Left ventricle myocardium superior (tissue), 1 donor: ENCODE measurements around the gene LRRC2. TPM values are rescaled to one million over a fixed set of nuclear protein-coding genes. Genes with fewer than 3 reads are reported as not detected.
A peak's percentile ranks its signal among the peaks of the same experiment; 100 is the strongest.
"Not testable (repeated sequence)": the region's sequence is repeated elsewhere in the genome, so short reads cannot be mapped to it uniquely, and the experiment has no call there.

ENCODE experiments used
- ATAC-seq: fragments of 200-7000 bp; cut with Tn5 transposase; one replicate; pipeline ENCODE4 v1.9.1; 2020; ENCODE audit warnings: mild to moderate bottlenecking, moderate library complexity
- DNase-seq: peaks from one replicate; pipeline ENCODE4 v3.0.0-alpha.2; 2020
- intact Hi-C: fragments of 100-400 bp; cut with micrococcal nuclease; formaldehyde crosslinking; loops from one replicate; pipeline ENCODE4 v1.11.0; 2022
- total RNA-seq: library from RNA; stranded (reverse); fragmentation: NEBNext Ultra II Directional; extraction: Animal tissue kit (Norgen Biotek cat#: 25700); gene quantifications from one replicate; pipeline ENCODE4 v1.2.1, GENCODE V29; 2021
- donor health status: DM: no; HTN: yes; CAD: no; lungs with severe emphysema.

LRRC2 gene
- total RNA-seq, 1 donor from 2014 or later: 122 TPM

- ATAC-seq: peak; percentile 70
Measured at GRCh38 chr3:46538803-46539442, 27.2 kb downstream of the LRRC2 start.

DNA sequence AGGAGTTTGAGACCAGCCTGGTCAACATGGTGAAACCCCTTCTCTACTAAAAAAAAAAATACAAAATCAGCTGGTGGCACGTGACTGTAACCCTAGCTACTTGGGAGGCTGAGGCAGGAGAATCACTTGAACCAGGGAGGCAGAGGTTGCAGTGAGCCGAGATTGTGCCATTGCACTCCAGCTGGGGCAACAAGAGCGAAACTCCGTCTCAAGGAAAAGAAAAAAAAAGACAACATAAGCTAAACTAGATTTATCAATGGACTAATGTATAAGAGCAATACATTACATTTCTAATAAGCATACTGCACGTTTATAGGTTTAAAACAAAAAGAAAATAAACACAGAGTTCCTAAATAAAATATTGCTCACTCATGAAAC lies 27.7 kb downstream of the LRRC2 start:
- intact Hi-C loops, DNase-seq, ATAC-seq: not testable (repeated sequence)

More at GRCh38 chr3:46538803-46539442, 27.2 kb downstream of the LRRC2 start:
- intact Hi-C loops: no loop called here
- peak; percentile 60 for DNase-seq

DNA sequence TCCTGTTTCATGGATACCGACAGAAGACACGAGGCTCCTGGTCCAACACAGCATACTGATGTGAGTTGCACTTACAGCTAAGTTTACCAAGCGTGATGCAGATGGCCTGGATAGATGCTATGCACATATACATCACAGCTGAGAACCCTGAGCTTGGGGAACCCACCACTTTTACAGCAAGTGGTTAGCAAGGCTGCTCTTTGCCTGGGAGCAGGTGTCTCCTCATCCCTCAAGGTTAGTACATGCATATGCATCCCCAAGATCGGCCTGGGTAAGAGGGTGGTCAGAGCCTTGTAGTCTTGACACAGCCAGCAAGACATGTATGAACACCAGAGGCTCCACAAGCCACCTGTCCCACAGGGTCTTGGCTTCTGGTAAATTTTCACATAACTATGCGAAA lies 28.3 kb downstream of the LRRC2 start:
- intact Hi-C loops: no loop called here
- no peak for DNase-seq
- ATAC-seq: no peak

GRCh38 chr3:46537316-46537715 lies 28.8 kb downstream of the LRRC2 start:
- DNase-seq (no peak), ATAC-seq (no peak)
- intact Hi-C loops: no loop called here

DNA sequence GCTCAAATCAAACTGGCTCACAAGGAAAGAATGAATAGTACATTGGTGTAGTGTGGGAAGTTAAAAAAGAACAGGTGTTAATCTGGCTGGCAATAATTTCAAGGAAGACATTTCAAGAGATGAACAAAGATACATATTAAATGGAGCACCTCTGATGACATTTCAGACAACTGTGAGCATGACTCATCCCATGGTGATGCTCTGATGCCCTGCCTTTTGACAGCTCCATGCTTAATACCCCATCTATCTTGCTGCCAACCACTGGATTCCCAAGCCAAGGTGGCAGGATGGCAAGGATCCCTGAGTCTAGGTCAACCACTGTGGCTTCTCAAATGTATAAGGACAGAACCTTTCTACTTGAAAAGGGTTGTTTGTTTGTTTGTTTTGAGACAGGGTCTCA lies 29.3 kb downstream of the LRRC2 start:
- intact Hi-C loops: no loop called here
- no peak for ATAC-seq
- DNase-seq: no peak

DNA sequence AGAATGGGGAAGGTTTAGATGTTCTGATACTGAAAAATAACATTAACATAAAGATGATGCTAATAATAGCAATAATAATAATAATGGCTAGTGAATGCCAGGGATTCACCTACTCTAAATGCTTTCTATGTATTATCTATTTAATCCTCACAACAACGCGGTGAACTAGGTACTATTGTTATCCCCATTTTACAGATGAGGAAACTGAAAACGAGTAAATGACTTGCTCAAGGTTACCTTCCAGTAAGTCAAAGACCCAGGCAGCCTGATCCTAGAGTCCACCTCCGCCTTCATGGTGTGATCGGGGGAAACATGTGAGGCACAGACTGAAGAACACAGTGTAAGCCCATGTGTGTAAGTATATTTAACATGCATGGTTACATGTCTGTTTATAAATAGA lies 30.4 kb downstream of the LRRC2 start:
- DNase-seq (no peak), ATAC-seq (no peak)
- intact Hi-C loops: no loop called here

DNA sequence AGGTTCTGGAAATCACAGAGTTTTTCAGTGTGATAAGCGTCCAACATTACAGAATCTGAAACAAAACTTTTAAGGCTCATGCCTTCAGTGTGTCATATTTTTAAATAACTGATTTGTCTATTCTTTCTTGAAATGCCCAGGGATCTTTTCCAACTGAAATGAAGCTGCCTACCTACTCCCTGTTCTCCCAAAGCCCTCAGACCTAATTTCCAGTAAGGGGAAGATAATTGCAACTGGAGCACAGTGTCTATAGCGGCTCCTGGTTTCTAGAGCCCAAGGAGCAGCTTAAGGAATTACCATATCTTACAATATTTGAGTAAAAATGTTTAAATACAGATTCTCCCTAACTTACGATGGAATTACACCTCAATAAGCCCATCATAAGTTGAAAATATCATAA lies 33.0 kb downstream of the LRRC2 start:
- intact Hi-C loops: no loop called here
- DNase-seq: no peak
- no peak for ATAC-seq

DNA sequence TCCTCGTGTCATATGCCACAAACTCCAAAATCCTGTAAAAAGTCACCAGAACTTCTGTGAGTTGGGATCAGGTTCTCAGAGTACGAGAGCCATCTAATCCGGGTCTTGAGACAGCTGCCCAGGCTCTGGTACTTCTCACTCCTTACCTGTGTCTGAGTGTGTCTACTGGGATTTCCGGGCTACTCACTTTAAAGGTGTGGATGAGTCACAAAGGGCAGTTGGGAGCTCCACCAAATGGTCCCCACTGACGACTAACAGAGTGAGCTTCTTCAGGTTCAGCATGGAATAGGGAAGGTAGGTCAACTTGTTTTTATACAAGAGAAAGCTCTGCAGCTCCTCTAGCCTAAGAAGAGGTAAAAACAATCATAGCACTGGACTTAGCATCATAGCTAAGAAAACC lies 38.9 kb downstream of the LRRC2 start:
- intact Hi-C loops: no loop called here
- DNase-seq (no peak), ATAC-seq (no peak)

GRCh38 chr3:46524832-46525231 lies 41.3 kb downstream of the LRRC2 start:
- no peak for DNase-seq
- no peak for ATAC-seq
- intact Hi-C loops: no loop called here

DNA sequence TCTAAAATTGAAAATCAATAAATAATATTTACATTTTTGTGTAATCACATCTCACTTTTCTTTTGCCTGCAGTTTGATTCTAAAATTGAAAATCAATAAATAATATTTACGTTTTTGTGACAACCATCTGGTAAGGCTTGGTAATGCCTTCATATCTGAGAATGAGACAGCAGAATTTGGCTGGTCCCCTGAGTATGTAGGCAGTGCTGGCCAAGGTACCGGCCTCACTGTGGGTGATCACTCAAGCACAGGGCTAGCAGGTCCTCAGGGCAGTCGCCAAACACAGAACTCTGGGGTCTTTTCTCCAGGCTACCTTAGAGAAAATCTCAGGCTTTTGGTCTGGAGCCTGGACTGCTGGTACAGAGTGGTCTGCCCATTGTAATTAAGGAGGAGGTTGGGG lies 42.1 kb downstream of the LRRC2 start:
- DNase-seq: no peak
- intact Hi-C loops: no loop called here
- peak; percentile 52 for ATAC-seq

DNA sequence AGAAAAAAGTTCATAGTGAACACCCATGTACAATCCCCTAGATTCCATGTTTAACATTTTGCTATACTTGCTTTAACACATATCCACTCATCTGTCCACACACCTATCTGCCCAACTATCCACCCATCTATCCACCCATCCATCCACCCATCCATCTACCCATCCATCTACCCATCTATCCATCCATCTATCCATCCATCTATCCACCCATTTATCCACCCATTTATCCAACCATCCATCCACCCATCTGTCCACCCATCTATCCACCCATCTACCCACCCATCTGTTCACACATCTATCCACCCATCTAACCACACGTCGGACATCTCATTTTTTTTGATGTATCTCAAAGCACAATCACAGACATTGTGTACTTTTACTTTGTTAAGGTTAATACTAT lies 42.5 kb downstream of the LRRC2 start:
- intact Hi-C loops: no loop called here
- no peak for DNase-seq
- ATAC-seq: no peak

DNA sequence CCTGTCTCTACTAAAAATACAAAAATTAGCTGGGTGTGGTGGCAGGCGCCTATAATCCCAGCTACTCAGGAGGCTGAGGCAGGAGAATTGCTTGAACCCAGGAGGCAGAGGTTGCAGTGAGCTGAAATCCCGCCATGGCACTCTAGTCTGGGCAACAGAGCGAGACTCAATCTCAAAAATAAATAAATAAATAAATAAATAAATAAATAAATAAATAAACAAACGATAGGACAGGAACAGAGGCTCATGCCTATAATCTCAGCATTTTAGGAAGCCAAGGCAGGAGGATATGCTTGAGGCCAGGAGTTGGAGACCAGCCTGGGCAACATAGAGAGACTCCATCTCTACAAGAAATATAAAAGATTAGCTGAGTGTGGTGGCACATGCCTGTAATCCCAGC lies 43.9 kb downstream of the LRRC2 start:
- intact Hi-C loops, DNase-seq, ATAC-seq: not testable (repeated sequence)

- intact Hi-C loops: no loop called here
- ATAC-seq (no peak), DNase-seq (no peak)
Measured at GRCh38 chr3:46521096-46521495, 45.0 kb downstream of the LRRC2 start.

GRCh38 chr3:46520531-46520930 lies 45.6 kb downstream of the LRRC2 start:
- ATAC-seq: no peak
- no peak for DNase-seq
- intact Hi-C loops: no loop called here

DNA sequence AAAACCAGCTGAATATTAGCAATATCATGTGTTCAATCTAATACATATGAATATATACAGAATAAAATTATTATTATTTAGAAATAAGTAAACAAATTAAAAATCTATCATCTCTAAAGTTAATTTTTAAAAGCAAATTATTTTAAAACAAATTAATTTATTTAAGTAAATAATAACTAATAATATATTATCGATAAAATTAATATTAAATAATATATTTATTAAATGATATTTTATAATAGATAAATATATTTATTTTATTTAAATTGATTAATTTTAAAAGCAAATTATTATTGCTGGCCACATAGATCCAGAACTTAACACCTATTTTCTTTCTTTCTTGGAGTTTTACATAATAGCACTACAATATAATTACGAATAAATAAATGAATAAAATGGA lies 46.1 kb downstream of the LRRC2 start:
- intact Hi-C loops: no loop called here
- ATAC-seq (no peak), DNase-seq (no peak)

- peak; percentile 21 for ATAC-seq
- no peak for DNase-seq
- intact Hi-C loops: no loop called here
Measured at GRCh38 chr3:46517784-46518181, 48.3 kb downstream of the LRRC2 start.

GRCh38 chr3:46517016-46517783 lies 48.9 kb downstream of the LRRC2 start:
- ATAC-seq: no peak
- intact Hi-C loops: no loop called here
- DNase-seq: no peak

GRCh38 chr3:46516521-46516920 lies 49.6 kb downstream of the LRRC2 start:
- peak; percentile 15 for ATAC-seq
- intact Hi-C loops: no loop called here
- DNase-seq: no peak

DNA sequence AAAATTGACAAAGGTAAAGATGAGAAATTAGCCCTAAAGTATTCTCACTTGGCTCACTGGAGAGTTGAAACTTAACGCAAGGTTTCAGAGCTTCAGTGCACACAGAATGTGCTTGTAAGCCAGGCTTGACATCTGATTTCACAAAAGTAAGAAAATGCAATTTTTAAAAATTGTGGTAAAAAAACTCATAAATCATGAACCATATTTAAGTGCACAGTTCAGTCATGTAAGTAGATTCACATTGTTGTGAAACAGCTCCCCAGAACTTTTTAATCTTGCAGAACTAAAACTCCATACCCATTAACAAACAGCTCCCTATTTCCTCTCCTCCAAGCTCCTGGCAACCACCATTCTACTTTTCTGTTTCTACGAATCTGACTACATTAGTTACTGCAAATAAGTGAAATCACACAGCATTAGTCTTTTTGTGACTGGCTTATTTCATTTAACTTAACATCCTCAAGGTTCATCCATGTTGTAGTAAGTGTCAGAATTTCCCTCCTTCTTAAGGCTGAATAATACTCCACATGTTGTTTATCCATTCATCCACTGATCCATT lies 53.8 kb downstream of the LRRC2 start:
- DNase-seq (no peak), ATAC-seq (no peak)
- intact Hi-C loops: no loop called here

DNA sequence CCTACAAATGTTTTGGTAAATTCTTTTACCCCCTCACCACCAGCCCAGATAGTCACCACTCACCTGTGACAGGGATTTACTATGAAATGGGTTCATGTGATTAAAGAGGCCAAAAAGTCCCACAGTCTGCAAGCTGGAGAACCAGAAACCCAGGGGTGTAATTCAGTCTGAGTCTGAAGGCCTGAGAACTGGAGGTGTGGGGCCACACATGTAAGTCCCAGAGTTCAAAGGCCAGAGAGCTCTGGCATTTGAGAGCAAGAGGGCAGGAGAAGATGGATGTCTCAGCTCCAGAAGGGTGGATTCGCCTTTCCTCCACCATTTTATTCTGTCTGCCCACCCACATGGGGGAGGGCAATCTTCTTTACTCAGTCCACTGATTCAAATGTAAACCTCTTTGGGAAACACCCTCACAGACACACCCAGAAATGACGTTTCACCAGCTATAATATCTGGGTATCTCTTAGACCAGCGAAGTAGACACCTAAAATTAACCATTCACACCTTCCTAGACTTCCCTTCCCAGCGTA lies 56.4 kb downstream of the LRRC2 start:
- ATAC-seq (no peak), DNase-seq (no peak)
- intact Hi-C loops: no loop called here
